NCI-H1694 treated with DMSO at 0.1 percent for 48 hours (cell line): ENCODE results near the gene KASH5.

Experiments used
- DNase-seq: peaks from one replicate; lab custom pipeline; 2025; lab: John Stamatoyannopoulos, UW

Gene KASH5

DNA sequence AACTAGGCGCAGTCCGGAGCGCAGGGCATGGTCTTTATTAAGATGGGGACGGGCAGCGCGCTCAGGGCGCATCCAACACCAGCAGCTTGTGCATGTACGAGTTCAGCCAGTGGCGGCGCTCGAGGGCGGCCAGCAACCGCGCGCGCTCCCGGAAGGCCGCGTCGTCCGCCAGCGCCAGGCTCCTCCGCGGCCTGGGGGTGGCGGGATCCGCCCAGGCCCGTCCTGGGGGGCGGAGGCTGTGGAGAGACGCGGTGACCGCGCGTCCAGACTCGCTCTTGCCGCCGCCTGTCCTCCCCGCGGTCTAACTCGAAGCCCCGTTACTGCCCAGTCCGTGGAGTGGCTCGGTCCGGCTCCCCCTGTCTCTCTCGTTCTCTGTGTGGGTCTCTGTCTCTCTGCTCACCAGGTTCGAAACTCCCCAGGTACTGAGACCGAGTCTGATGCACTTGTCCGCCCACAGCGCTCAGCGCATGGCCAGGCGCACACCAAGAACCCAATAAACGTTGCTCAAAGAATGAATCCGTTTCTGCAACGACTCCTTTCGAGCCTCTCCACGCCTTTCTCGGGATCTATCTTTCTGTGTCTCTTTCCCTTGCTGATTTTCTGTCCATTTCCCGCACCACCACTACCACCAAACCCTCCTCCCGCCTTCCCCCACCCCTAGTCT lies 34.5 kb downstream of the KASH5 start:
- DNase-seq: peak; percentile 72

DNA sequence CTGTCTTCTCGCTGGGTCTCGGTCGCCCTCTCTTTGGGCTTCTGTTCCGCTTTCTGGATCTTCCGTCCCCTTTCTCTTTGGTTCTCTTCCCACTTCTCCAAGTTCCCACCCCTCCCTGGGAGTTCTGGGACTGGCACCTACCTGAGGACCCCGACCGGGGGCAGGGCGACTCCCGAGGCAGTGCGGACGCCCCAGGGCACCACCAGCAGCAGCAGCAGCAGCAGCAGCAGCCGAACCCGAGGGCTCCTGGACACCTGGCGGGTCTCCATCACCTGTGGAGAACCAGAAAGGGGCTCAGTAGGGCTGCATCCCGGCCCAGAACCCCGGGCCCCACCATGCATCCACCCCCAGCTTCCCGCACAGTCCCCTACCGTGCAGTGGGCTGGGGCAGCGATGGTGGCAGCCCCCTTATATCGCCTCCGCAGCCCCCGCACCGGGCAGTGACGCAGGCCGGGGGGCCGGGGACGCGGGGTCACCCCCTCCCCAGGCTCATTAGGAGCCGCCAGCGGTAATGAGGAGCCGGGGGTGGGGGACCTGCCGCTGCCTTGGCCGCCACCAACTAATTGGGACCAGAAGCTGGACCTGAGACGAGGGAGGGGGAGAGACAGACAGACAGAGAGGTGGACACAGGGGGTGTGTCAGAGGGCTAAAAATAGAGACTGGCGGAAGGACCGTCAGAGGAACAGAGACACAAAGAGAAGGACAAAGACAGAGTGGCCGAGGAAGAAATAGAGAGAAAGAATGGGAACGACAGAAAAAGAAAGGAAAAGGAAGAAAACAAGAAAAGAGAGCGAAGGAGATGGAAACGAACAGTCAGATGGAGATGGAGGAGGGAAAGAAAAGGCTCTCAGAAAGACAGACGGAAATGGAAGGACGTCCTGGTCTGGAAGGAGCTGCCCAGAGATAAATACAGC lies 35.3 kb downstream of the KASH5 start, which contains the start of gene PTH2:
PTH2 (minus strand) TSS at position 371 of the 914 bp plus-strand sequence; CDS start at position 269, 102 bp downstream.
- no peak for DNase-seq

DNA sequence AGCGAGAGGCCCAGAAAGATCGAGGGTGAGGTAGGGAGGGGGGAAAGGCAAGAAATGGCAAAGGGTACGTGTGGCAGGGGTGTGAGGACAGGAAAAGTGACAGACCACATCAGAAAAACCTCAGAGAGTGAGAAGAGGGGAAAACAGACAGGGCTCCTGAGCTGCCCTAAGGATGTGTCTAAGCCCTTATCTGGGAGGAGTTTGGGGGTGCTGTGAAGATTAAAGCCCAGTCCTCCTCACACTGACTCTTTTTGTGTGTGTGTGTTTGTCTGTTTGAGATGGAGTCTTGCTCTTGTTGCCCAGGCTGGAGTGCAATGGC lies 35.9 kb downstream of the KASH5 start:
- no peak for DNase-seq

DNA sequence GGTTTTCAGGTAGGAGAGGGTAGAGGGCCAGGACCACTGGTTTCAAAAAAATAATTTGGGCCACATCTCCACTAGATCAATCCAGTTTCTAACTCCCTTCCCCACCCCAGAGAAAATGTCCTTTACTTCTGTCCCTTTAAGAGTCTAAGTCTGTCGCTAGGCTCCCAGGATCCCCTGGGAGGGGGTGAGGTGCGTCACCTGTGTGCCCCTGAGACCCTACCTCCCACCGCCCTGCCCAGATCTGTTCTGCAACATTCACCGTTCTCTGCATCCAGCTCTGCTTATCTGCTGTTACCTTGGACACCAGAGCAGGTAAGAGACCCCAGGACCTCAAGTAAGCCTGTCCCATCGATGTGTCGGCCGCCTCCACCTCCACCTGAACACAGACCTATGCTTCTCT lies 37.1 kb downstream of the KASH5 start, which contains the start of gene GFY:
GFY (plus strand) TSS at position 211 of the 400 bp plus-strand sequence. CDS start 1,043 bp downstream, outside the sequence.
- no peak for DNase-seq

DNA sequence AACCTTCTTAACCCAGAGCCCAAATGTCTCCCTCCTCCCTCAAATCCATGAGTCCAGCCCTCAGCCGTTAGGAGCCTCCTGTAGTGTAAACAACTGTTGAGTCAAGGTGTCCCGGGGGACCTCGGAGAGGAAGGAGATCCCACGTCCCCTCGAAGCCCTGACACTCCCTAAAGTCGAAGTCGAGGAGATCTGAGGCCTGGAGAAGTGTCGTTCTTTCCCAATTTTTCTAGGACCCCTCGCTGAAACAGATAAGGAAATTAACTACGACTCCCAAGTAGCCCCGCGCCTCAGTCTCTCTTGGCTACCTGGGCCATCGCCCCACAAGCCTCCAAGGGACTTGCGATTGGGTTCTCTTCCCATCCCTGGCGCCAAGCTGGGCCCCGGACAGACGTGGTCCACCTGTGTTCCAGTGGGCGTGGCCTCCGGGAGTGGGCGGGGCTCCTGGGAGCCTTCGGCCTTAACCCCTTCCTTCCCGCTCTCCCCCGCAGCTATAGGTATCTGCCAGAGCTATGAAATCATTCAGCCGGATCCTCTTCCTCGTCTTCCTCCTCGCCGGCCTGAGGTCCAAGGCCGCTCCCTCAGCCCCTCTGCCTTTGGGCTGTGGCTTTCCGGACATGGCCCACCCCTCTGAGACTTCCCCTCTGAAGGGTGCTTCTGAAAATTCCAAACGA lies 38.0 kb downstream of the KASH5 start:
- DNase-seq: no peak

DNA sequence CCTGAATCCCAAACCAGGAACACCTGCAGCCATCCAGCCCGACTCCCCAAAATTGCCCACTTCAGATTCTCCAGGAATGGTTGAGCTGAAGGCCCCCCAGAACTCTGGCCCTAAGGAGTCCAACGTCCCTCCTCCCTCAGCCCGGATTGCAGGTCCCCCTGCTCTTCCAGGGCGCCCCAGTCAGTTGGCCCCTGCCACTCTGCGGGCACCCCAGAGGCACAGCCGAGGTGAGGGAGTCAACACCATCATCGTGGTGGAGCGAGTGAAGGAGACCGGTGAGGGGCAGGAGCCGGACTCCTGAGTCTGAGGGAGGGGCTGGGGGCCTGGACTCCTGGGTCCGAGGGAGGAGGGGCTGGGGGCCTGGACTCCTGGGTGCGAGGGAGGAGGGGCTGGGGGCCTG lies 39.3 kb downstream of the KASH5 start:
- no peak for DNase-seq

DNA sequence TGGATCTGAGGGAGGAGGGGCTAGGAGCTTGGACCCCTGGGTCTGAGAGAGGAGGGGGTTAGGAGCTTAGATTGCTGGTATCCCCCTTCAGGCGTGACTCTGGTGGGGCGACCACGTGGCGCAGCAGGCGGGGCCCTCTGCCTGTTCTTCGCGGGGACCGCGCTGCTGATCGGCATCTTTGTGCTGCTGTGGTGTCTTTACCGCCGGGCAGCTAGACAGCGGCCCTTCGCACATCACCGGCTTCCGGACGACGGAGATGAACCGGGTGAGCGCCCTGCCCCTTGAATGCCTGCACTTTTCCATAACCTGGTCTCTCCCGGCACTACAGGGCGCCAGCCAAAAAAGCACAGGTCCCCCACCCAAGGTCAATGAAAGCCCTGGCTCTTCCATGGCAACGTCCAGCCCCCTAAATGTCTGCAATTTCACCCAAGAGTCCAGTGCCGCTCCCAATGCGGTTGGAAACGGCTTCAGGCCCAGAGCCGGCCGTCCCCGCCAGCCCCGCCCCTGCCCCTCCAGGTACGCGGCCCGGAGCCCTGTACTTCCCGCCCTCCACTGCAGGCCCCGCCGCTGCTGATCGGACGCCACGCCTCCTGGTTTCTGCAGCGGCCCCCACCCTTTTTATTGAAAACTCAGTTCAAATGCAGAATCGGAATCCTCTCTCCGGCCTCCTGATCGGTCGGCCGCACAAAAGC lies 40.0 kb downstream of the KASH5 start:
- DNase-seq: no peak

DNA sequence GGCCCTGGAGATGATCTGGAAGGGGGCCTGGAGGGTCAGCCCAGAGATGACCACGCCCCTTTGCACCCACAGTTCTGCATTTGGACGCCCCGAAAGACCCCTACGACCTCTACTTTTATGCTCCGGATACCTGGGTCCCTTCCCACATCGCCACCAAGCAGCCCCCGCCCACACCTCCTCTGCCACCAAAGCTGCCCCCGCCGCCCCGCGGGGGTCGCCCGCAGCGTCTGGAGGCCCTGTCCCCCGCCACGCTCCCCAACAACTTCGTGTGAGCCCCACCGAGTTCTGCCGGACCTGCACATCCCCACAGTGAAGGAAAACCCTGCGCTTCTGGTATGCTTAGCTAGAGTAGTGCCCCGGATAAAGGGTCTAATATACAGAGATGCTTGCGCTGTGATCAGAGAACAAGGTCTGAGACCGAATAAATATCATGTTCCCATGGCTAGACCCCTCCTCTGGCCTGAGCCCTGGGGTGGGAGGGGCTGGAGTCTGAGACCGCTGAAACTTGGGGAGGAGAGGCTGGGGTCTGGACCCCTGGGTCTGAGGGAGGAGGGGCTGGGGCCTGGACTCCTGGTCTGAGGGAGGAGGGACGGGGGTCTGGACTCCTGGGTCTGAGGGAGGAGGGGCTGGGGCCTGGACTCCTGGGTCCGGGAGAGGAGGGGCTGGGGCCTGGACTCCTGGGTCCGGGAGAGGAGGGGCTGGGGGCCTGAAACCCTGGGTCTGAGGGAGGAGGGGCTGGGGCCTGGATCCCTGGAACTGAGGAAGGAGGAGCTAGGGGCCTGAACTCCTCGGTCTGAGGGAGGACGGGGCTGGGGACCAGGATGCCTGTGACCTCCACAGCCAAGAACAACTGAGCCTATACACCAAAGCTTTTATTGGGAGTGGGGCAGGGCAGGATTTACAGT lies 40.8 kb downstream of the KASH5 start:
- no peak for DNase-seq

DNA sequence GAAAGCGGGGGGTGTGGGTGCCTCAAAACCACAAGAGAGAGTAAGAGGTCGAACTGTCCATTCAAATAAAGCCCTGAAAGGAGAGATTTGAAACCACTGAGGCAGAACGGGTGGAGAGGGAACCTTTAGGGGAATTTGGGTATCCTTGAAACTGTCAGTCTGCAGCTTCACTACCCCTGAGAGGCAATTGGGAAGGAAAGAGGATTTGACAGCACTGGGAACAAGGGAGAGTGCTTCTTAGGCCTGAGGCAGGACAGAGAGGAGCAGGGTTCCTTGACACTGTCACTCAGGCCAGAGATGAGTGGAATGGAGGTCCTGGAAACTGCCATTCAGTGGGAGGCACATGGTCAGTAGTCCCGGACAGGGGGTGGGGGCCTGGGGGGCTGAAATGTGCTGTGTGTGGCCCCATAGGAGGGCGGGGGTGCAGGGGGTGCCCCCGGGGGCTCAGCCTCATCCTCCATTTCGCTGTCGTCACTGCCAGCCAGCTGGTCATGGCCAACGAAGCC lies 42.2 kb downstream of the KASH5 start:
- no peak for DNase-seq

DNA sequence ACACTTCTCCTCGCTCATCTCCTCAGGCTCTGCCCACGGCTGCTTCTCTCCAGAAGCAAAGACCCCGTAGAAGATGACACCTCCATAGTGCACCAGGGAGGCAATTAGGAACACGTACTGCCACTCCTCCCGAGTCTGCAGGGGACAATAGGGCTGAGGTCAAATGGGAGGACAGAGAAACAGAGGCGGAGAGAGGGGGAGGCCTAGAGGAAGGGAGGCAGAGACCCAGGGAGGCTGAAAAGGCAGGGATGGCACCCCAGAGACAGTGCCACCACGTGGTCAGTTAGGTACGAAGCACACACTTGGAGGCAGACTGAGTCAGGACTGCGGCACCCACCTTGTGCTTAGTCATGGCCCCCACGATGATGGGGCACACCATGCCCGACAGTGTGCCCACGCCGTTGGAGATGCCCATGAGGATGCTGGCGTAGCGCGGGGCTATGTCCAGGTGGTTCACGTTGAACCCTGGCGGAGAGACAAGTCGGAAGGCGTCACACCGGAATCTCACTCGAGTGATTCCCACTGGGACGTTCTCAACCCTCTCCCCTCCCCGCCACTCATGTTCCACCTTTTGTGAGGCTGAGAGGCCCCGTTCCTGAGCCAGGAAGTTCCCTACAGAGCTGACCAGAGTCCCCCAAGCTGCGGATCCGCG lies 42.8 kb downstream of the KASH5 start:
- no peak for DNase-seq

DNA sequence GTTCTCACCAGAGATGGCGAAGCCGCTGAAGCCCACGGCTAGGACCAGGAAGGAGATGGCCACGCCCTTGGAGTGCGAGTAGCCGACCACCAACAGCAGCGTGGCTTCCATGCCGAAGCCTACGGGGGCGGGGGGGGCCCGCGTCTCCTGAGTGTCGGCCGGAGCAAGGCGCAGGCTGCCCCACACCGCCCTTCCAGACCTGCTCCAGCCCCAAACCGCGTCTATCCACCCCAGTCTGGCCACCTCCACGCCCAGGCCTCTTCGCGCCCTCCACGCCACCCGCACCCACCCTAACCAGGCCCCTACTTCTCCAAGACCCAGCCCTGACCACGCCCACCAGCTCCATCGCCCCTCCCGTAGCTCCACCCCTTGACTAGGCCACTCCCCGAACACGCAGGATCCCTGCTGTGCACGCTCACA lies 43.3 kb downstream of the KASH5 start:
- DNase-seq: no peak

DNA sequence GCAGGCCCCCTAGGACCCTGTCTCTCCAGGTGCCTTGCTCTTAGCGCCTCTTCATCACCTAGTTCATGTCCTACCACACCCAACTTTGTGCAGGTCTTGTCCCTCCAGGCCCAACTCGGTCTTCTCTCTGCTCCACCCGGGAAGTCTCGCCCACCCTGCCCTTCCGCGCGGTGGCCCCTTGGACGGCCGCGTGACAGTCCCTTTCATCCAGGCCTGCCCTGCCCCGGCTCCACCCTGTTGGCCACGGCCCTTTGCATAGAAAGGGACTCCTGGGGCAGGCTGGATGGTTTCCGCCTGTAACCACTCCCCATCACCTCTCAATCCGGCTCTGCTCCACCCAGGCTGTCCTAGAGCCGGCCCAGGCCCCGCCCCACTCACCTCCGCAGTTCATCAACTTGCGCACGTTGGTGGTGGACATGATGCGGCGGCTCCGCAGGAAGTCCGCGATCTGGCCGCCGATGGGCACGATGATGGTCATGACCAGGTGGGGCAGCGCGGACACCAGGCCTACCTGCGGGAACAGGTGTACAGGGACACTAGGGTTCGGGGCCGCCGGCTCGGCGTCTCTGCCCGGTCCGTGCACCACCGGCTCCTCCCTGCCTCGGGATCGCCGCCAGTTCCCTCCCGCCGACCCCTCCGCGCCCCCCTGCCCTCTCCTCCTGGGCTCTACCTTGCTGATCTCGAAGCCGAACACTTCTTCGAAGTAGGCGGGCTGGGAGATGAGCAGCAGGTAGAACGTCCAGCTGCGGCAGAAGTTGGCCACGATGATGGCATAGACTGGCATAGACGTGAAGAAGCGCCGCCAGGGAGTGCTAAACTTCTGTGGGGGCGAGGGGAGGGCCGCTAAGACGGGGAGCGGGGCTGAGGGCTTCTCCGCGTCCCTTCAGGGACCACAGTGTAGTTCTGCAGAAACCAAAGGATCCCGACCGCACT lies 44.4 kb downstream of the KASH5 start:
- DNase-seq: no peak

DNA sequence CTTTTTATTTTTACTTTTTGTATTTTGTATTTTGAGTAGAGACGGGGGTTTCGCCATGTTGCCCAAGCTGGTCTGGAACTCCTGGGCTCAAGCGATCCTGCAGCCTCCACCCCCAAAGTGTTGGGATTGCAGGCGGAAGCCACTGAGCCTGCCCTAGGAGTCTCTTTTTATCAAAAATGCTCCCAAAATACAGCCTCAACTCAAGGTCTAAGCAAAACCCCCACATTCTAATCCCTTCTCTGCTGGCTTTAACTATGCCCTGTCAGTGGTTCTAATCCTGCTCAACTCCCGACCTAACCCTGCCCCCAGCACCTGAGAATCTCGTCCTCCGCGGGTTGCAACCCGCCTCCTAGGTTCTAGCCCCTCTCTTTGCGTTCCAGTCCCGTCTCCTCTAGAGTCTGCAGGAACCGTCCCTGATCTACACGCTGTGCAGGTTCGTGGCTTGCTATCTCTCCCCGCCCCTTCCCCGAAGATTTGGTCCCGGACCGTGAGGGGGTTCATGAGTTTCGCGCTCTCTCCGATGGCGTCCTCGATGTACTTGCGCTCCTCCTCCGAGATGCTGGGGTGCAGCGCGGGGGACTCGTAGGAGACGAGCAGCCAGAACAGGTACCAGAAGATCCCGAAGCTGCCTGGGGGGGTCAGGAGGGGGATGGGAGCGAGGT lies 45.3 kb downstream of the KASH5 start:
- no peak for DNase-seq

DNA sequence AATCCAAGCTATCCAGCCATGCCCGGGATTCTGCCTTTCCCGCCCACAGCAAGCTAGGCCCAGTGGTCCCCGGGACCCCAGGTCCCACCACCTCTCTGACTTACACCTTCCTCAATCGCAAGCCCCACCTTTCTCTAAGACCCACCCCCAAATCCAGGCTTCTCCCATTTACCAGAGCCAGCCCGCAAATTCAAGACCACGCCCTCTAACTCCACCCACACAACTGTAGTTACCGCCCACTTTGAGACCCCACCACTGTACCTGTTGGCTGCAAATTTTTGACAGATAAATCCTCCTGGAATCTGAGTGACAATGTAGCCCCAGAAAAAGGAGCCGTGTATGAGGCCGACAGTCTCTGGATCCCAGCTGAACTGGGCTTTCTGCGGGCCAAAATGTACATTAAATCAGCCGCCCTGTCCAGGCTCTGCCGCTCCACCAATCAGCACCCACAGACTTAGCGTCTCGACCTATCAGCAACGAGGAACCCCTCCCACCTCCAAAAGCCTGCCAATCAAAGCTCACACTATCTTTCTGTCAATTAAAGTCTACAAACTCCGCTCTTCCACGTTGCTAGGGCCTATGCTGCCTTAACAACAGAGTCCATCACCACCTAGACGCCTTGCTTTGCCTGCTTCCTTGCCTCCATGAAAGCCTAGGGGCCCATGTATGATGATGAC lies 47.0 kb downstream of the KASH5 start:
- DNase-seq: no peak

DNA sequence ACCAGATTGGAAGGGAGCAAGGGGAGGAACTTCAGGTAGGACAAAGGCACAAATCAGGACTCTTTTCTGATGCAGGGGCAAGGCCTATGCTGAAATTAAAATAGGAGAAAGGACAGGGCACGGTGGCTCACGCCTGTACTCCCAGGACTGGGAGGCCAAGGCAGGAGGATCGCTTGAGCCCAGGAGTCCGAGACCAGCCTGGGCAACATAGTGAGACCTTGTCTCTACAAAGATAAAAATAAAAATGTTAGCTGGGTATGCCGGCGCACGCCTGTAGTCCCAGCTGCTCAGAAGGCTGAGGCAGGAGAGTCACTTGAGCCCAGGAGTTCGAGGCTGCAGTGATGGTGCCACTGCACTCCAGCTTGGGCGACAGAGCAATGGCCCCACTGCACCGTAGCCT lies 47.6 kb downstream of the KASH5 start:
- no peak for DNase-seq

DNA sequence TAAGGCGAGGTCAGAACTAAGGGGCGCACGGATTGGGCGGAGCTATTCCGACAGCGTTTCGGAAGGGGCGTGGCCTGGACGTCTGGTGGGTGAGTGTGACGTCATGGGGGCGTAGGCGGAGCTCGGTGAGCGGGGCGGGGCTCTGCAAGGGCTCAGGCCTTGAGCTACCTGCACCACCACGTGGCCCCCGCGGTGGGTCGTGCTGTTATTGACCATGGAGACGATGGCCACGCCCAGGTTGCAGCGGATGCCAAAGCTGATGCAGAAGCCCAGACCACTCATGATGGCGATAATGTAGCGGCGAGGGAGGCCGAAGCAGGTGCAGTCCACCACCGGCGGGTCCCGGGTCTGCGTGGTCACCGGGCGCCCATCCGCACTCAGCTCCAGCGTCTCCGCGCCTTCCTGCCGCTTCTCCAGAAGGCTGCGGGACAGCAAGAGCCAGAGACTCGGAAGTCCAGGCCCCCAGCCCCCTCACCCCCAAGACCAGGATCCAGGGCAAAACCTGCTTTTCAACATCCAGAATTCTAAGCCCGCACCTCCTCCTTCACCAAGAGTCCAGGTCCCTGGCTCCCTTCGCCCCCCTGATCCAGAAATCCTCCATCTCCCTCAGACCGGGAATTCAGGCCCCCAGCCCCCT lies 48.5 kb downstream of the KASH5 start:
- DNase-seq: no peak

DNA sequence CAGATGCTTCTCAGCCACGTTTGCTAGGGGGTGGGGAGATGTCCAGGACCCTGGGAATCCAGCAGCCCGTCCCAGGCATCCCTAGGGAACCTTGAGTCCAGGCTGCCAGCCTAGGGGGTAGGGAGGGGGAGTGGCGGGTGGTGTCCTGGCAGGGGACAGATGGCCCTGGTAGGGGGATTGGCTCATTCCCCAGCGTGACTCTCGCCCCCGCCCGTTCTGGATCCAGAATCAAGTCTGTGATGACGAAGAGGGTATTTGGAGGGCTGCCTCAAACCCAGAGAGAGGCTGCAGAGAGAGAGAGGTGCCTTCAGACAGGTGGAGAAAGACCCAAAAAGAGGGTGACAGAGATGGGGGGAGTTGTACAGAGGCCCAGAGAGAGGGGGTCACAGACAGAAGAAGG lies 49.2 kb downstream of the KASH5 start:
- peak; percentile 60 for DNase-seq

DNA sequence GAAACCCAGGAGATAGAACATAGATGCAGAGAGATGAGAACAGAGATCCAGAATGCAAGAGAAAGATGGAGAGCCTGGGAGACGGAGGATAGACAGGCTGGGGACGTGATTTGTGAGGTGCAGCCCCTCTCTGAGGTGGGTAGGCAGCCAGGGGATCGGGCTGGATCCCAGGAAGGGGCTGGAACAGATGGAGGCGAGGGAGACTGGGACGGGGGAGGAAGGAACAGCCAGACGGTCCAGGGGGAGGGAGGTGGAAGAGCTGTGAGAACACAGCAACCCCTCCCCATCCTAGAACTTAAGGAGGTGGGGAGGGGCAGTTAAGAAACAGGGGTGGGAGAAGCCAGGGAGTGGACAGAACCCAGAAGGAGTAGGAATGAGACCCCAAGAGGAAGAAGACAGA lies 50.2 kb downstream of the KASH5 start:
- DNase-seq: peak; percentile 16
